GM18867 (cell line): Measurements from ENCODE around the gene NTN3.
A peak's percentile ranks its signal among the peaks of the same experiment; 100 is the strongest.

Experiments
- ATAC-seq: cut with Tn5 transposase; IDR thresholded peaks from one replicate; pipeline ENCODE4 v1.9.1; 2021; ENCODE audit warnings: mild to moderate bottlenecking, moderate library complexity; ENCODE audit not compliant: unreplicated experiment

Gene NTN3

DNA sequence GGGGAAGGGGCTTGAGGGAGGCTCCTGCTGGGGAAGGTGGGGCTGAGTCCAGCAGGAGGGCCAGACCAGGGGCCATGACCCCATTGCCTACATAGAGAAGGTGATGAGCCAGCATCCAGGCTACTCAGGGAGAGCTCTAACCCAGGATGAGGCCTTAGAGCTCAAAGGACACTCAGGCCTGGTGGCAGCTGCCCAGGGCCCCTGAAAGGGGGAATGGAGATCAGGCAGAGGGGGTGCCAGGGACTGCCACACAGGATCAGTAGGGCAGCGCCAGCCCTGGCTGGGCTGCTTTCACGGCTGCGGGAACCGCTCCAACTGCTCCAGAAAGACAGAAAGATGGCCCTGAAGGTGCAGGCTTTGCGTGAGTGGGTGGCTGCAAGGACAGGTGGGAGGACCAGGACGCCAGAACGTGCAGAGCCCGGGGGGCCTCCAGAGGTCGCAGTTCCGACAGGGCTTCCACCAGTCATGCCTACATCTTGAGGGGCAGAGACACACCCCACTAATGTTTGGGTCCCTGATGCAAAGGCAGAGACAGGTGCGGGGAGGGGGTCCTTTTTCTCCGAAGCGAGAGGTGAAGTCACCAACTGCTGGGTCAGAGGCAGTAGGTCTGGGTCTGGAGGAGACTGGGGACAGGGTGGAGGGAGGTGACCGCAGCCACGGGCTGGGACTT is 41.8 kb downstream of the NTN3 start:
- ATAC-seq, result no peak

DNA sequence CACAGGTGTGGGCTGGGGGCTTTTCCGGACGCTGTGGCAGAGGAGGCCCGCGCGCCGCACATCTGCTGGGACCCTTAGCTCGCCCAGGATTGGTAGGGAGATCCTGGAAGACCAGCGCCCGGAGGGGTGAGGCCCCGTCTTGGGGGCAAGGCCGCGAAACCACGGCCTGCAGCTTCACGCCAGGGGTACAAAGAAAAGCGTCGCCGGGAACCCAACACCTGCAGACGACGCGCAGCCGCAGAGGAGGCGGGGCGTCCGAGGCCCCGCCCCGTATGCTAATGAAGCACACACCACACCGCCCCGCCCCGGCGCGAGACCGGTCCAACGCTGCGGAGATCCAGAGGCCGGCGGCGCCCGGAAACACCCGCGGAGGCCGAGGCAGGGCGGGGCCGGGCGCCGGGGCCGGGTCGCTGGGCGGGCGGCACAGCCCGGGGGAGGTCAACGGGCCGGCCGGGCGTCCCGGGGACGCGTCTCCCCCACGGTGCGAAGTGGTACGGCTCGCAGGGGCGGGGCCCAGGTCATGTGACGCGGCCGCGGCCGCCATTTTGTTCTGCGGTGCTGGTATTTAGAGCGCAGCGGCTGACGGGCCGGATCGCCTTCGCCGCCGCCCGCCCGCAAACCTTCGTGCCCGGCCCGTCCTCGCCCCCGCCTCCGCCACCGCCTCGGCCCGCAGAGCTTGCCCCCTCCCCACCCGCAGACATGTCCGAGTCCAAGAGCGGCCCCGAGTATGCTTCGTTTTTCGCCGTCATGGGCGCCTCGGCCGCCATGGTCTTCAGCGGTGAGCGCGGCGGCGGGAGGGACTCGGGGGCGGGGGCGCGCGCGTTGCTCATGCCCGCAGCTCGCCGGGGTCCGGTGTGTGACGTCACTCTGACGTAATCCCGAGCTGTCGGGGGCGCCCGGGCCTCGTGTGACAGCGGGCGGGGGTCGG is 42.6 kb downstream of the NTN3 start, which contains the start of gene ATP6V0C:
TSS of gene ATP6V0C (plus strand) at position 548 of the 928 bp plus-strand sequence. CDS start at position 700, 152 bp downstream.
- ATAC-seq, result peak; percentile 76

DNA sequence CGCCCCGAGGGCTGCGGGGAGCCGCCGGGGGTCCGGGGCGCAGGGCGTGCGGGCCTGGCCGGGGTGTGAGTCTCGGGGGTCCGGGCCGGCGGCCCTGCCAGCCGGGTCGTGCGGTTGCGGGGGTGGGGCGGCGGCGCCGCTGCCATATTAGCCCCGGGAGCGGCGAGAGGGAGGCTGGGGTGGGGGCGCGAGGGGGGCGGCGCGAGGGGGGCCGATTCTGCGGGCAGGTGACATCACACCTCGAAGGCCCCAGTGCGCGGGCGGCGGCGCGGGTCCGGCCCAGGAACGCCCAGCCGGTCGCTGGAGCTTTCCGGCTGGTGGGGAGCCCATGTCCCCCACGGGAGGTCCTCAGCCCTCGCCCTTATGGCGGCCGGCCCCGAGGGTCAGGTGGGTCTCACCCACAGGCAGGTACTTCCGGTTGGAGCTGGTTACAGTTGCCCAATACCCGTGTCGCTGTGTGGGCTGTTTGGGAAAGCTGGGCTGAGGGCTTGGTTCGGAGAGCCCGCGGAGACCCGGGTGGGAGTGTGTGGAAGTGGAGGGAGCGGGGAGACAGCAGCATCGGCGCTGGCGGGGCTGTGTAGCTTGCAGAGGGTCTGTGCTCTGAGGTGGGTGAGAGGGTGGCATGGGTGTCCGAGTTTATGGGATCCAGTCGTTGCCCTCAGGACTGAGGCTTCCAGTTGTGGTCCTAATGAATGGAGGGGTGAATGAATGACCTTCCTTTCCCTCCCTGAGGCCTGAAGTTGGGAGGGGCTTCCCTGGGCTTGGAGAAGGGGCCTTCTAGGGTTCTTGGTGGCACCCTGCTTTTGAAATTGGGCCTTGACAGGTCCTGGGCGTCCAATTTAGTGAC is 43.5 kb downstream of the NTN3 start:
- no peak for ATAC-seq

DNA sequence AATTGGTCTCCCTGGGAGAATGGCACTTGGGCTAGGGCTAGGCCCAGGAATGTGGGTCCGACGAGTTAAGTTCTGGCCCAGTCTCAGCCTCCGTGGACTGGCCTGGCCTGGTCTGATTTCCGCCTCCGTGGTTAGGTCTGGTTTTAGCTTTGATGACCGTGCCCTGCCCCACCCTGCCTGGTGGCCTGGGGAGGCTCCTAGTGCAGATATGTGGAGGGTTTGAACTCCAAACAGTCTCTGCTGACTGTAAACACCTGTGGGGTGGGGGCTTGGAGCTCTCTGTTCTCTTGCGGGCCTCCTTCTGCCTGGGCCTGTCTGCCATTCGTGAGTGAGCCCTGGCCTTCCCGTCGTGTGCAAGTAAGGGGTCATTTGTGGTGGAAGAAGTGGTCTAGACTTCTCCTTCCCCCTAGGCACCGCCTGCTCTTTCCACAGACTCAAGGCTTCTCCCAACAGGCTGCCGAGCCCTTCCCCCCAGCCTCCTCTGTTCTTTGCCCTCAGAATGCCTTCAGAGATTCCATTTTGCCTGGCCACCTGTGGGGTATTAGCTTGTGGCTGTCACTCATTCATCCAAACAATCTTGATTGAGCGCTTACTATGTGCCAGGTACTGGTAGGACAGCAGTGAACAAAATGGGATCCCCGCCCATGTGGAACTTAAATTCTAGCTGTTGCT is 44.2 kb downstream of the NTN3 start:
- no peak for ATAC-seq

DNA sequence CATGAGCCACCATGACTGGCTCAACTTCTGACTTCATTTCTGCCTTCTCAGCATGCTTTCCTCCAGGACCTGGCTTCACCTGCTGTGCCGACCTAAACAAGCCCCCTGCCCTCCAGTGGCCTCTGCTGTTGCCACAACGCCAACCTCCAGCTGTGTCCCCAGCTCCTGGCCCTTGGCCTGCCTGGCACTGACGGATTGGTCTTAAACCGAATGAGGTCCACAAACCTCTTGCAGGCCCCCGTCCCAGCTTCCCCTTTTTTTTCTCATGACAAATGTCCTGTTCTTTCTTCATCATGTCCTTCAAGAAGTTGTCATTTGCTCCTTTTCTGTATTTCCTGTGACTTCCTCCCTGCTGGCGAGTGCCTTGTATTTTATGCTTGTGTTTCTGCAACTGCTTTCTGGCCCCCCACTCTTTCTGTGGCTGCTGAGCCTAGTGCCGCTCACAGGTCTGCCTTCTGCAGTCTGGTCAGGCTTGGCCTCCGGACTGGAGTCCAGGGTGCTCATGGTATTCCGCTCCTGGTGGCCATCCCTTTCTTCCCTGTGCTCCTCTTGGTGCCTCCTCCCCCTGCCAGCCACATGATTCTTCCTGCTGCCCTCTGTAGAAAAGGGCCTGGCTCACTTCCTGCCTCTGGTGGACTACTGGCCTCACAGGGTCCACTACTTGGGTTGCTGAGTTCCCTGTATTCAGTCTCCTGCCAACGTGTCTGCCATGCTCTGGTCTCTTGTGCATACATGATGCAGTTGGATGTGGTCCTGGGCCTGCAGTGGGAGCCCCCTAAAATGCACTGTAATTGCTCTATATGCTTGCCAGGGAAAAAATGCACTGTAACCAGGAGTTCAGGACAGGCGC is 45.5 kb downstream of the NTN3 start:
- no peak for ATAC-seq

DNA sequence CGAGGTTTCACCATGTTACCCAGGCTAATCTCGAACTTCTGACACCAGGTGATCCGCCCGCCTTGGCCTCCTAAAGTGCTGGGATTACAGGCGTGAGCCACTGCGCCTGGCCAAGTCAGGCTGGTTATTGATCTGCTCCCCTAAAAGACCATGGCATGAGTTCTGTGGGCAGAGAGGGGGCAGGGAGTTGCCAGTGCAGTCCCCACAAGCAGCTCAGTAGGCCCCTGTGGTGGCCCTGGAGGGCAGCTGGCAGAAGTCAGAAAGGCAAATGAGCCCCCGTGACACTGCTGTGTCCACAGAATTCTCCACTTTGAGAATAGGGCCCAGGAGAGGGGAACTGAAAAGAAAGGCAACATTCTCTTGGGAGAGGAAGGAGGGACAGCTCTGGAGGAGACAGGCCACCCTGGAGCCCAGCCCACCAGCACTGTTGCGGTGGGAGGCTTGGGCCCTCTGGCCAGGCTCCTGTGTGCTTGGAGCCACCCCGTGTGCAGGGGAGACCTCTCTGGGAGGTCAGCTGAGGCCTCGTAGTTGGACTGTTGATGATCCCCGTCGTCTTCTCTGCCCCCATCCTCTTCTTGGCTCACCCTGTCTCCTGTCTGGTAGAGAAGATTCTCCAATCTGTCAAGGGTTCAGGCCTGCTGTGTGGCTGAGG is 47.0 kb downstream of the NTN3 start:
- ATAC-seq, result no peak

- ATAC-seq, result no peak
Measured at GRCh38 chr16:2518823-2519710, 48.0 kb downstream of the NTN3 start.

GRCh38 chr16:2519711-2520080 is 48.6 kb downstream of the NTN3 start:
- ATAC-seq, result no peak

DNA sequence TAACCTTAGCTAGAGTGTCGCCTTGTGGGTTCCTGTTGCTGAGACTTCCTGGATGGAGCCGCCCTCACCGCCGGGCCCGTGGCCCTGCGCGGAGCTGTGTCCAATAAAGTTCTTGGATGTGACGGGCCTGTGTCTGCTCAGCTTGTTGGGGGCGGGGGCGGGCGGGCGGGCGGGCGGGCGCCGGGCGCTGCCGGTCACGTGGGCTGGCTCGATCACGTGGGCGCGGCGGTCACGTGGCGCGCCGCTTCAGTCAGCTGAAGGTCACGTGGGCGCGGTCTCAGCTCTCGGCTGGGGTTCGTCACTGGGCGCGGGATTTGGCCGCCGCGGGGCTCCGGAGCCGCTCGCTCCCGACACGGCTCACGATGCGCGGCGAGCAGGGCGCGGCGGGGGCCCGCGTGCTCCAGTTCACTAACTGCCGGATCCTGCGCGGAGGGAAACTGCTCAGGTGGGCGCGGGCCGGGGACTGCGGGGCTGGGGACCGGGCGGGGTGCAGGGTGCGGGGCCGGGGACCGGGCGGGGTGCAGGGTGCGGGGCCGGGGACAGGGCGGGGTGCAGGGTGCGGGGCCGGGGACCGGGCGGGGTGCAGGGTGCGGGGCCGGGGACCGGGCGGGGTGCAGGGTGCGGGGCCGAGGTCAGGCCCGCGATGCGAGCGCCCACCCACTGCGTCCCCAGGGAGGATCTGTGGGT is 49.1 kb downstream of the NTN3 start, which contains the start of gene AMDHD2:
TSS of gene AMDHD2 (plus strand) at position 275 of the 687 bp plus-strand sequence. CDS start at position 363, 88 bp downstream.
- peak; percentile 41 for ATAC-seq

DNA sequence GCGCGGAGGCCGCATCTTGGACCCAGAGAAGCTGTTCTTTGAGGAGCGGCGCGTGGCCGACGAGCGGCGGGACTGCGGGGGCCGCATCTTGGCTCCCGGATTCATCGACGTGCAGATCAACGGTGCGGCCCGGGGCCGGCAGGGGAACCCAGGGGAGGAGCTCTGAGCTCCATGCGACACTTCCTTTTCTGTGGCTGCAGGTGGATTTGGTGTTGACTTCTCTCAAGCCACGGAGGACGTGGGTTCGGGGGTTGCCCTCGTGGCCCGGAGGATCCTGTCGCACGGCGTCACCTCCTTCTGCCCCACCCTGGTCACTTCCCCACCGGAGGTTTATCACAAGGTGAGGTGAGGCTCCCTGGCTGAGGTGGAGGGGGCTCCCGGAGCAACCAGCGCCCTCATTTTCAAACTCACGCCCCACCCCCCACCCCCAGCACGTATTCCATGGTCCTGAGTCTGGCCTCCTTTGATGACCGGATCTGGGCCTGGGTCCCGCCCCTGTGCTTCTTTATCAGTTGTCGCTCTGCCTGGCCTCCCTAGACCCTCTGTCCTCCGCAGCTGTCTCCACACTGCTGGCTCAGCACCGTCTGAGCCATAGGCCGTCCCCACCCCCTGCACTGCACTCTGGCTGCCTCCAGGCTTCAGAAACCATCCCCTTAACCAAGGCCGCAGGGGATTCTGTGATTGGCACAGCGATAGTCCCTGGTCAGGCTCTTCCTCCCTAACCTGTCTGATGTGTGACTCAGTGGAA is 49.9 kb downstream of the NTN3 start:
- peak; percentile 27 for ATAC-seq
